H9 (cell line): ENCODE results near the gene GNG3. TPM values are rescaled to one million over a fixed set of nuclear protein-coding genes. Genes with fewer than 3 reads are reported as not detected.
"Not testable (repeated sequence)": the region's sequence is repeated elsewhere in the genome, so short reads cannot be mapped to it uniquely, and the experiment has no call there.

Source experiments
- DNase-seq: peaks from one replicate; pipeline ENCODE4 v3.0.0-alpha.2; 2017
- H2AFZ ChIP-seq: one replicate; pipeline ENCODE4 v1.6.1; 2013; ENCODE audit warnings: mild to moderate bottlenecking, low read length, control low read depth, moderate library complexity
- H2AK5ac ChIP-seq: 2 replicates; pipeline ENCODE4 v1.6.1; 2013; ENCODE audit warnings: low read length, control low read depth, mixed read lengths; ENCODE audit not compliant: insufficient read length
- H2BK120ac ChIP-seq: one replicate; pipeline ENCODE4 v1.6.1; 2013; ENCODE audit warnings: low read depth, mild to moderate bottlenecking, low read length, control low read depth, inconsistent platforms; ENCODE audit not compliant: poor library complexity, severe bottlenecking
- H2BK12ac ChIP-seq: 2 replicates; pipeline ENCODE4 v1.6.1; 2013; ENCODE audit warnings: low read length, control low read depth, mixed read lengths, low read depth; ENCODE audit not compliant: insufficient read length
- H2BK15ac ChIP-seq: 2 replicates; pipeline ENCODE4 v1.6.1; 2013; ENCODE audit warnings: low read depth, low read length, control low read depth
- H2BK20ac ChIP-seq: one replicate; pipeline ENCODE4 v1.6.1; 2013; ENCODE audit warnings: low read depth, mild to moderate bottlenecking, low read length, control low read depth, inconsistent platforms; ENCODE audit not compliant: poor library complexity, severe bottlenecking
- H2BK5ac ChIP-seq: 2 replicates; pipeline ENCODE4 v1.6.1; 2013; ENCODE audit warnings: low read length, control low read depth, mixed read lengths; ENCODE audit not compliant: insufficient read length
- H3K14ac ChIP-seq: 2 replicates; pipeline ENCODE4 v1.6.1; 2013; ENCODE audit warnings: low read length, control low read depth; ENCODE audit not compliant: insufficient read depth
- H3K18ac ChIP-seq: 2 replicates; pipeline ENCODE4 v1.6.1; 2013; ENCODE audit warnings: low read depth, mild to moderate bottlenecking, mixed read lengths, low read length, control low read depth; ENCODE audit not compliant: insufficient read length
- H3K23ac ChIP-seq: 2 replicates; pipeline ENCODE4 v1.6.1; 2013; ENCODE audit warnings: low read length, control low read depth, mixed read lengths, low read depth; ENCODE audit not compliant: insufficient read length
- H3K23me2 ChIP-seq: 2 replicates; pipeline ENCODE4 v1.6.1; 2013; ENCODE audit warnings: low read depth, mild to moderate bottlenecking, mixed read lengths, low read length, control low read depth; ENCODE audit not compliant: insufficient read length, poor library complexity, severe bottlenecking
- H3K27ac ChIP-seq: 2 replicates; pipeline ENCODE4 v1.5.1; 2013; ENCODE audit warnings: low read length, control low read depth, mixed read lengths, low read depth; ENCODE audit not compliant: insufficient read length
- H3K27me3 ChIP-seq: 2 replicates; pipeline ENCODE4 v1.6.1; 2013; ENCODE audit warnings: low read length, control low read depth, inconsistent platforms; ENCODE audit not compliant: insufficient read depth
- H3K4ac ChIP-seq: 2 replicates; pipeline ENCODE4 v1.6.1; 2013; ENCODE audit warnings: low read depth, mild to moderate bottlenecking, control low read depth, inconsistent platforms, low read length, moderate library complexity
- H3K4me1 ChIP-seq: 2 replicates; pipeline ENCODE4 v1.6.1; 2013; ENCODE audit warnings: low read length, control low read depth, inconsistent platforms; ENCODE audit not compliant: insufficient read depth
- H3K4me2 ChIP-seq: 2 replicates; pipeline ENCODE4 v1.6.1; 2013; ENCODE audit warnings: low read length, control low read depth, mixed read lengths; ENCODE audit not compliant: insufficient read length, insufficient read depth
- H3K56ac ChIP-seq: 2 replicates; pipeline ENCODE4 v1.6.1; 2013; ENCODE audit warnings: low read depth, mild to moderate bottlenecking, mixed read lengths, low read length, control low read depth; ENCODE audit not compliant: insufficient read length
- H3K79me1 ChIP-seq: 2 replicates; pipeline ENCODE4 v1.6.1; 2013; ENCODE audit warnings: low read depth, mild to moderate bottlenecking, moderate library complexity, low read length, control low read depth, inconsistent platforms; ENCODE audit not compliant: insufficient read depth, poor library complexity, severe bottlenecking
- H3K79me2 ChIP-seq: 2 replicates; pipeline ENCODE4 v1.6.1; 2013; ENCODE audit warnings: low read length, control low read depth, inconsistent platforms; ENCODE audit not compliant: insufficient read depth
- H3K9ac ChIP-seq: 2 replicates; pipeline ENCODE4 v1.6.1; 2013; ENCODE audit warnings: low read length, control low read depth, mixed read lengths; ENCODE audit not compliant: insufficient read length; ENCODE audit errors: extremely low read depth
- H3K9me3 ChIP-seq: one replicate; pipeline ENCODE4 v1.6.1; 2013; ENCODE audit warnings: low read depth, low read length, inconsistent platforms; ENCODE audit not compliant: control insufficient read depth
- H3T11ph ChIP-seq: one replicate; pipeline ENCODE4 v1.6.1; 2013; ENCODE audit warnings: mild to moderate bottlenecking, low read length, control low read depth, inconsistent platforms
- H4K20me1 ChIP-seq: one replicate; pipeline ENCODE4 v1.6.1; 2013; ENCODE audit not compliant: control insufficient read depth, insufficient read length, insufficient read depth
- H4K5ac ChIP-seq: 2 replicates; pipeline ENCODE4 v1.6.1; 2013; ENCODE audit warnings: low read depth, mild to moderate bottlenecking, mixed read lengths, low read length, control low read depth; ENCODE audit not compliant: insufficient read length
- H4K8ac ChIP-seq: replicated peaks from 2 replicates; pipeline ENCODE4 v1.6.1; 2013; ENCODE audit warnings: low read length, control low read depth, mixed read lengths, low read depth; ENCODE audit not compliant: insufficient read length
- H4K91ac ChIP-seq: 2 replicates; pipeline ENCODE4 v1.6.1; 2013; ENCODE audit warnings: low read depth, mild to moderate bottlenecking, moderate library complexity, mixed read lengths, low read length, control low read depth; ENCODE audit not compliant: insufficient read length
- H3K27ac Mint-ChIP-seq, 3 experiments: 2 replicates in 2 of 3; 3 replicates in 1 of 3; pipeline ENCODE4 v1.8.0; 2020 to 2021; ENCODE audit warnings: mixed read lengths in 3 of 3, mild to moderate bottlenecking in 1 of 3, moderate library complexity in 1 of 3
- H3K27me3 Mint-ChIP-seq: 2 replicates; pipeline ENCODE4 v1.8.0; 2021; ENCODE audit warnings: low read depth, mild to moderate bottlenecking, moderate library complexity, mixed read lengths
- H3K36me3 Mint-ChIP-seq, 3 experiments: 2 replicates in 2 of 3; 3 replicates in 1 of 3; pipeline ENCODE4 v1.8.0; 2020 to 2021; ENCODE audit warnings: low read depth in 3 of 3, mixed read lengths in 3 of 3; ENCODE audit not compliant: insufficient read depth in 1 of 3
- H3K4me1 Mint-ChIP-seq, 2 experiments: 2 replicates each; pipeline ENCODE4 v1.8.0; 2020; ENCODE audit warnings: mixed read lengths in 2 of 2
- H3K4me3 Mint-ChIP-seq, 2 experiments: 2 replicates in 1 of 2; 3 replicates in 1 of 2; pipeline ENCODE4 v1.8.0; 2020 to 2021; ENCODE audit warnings: mild to moderate bottlenecking in 2 of 2, mixed read lengths in 2 of 2, moderate library complexity in 1 of 2
- H3K9me3 Mint-ChIP-seq, 2 experiments: 2 replicates in 1 of 2; 3 replicates in 1 of 2; pipeline ENCODE4 v1.8.0; 2020; ENCODE audit warnings: mild to moderate bottlenecking in 2 of 2, mixed read lengths in 2 of 2, moderate library complexity in 1 of 2
- WGBS: extraction: QIAGEN DNeasy Blood & Tissue Kit; methylation state at CpG from one replicate; pipeline ENCODE4 v1.1.7; 2013; ENCODE audit warnings: missing lambda C conversion rate, low lambda C conversion rate, mixed read lengths; ENCODE audit not compliant: insufficient read length; ENCODE audit errors: extremely low coverage; 5-methylcytosine and 5-hydroxymethylcytosine counted together
- total RNA-seq: library from RNA; stranded (reverse); gene quantifications from 2 replicates; pipeline ENCODE4 v1.2.1, GENCODE V29; 2021
- TF ChIP-seq, protein P1 (sequence below): fragments of 200-600 bp; sonication (generic); conservative IDR thresholded peaks from 3 replicates; pipeline ENCODE4 v1.8.0; 2021; ENCODE audit warnings: antibody characterized with exemption, mild to moderate bottlenecking

Gene GNG3
- total RNA-seq, 1 experiment from 2014 or later = 3.2 TPM

DNA sequence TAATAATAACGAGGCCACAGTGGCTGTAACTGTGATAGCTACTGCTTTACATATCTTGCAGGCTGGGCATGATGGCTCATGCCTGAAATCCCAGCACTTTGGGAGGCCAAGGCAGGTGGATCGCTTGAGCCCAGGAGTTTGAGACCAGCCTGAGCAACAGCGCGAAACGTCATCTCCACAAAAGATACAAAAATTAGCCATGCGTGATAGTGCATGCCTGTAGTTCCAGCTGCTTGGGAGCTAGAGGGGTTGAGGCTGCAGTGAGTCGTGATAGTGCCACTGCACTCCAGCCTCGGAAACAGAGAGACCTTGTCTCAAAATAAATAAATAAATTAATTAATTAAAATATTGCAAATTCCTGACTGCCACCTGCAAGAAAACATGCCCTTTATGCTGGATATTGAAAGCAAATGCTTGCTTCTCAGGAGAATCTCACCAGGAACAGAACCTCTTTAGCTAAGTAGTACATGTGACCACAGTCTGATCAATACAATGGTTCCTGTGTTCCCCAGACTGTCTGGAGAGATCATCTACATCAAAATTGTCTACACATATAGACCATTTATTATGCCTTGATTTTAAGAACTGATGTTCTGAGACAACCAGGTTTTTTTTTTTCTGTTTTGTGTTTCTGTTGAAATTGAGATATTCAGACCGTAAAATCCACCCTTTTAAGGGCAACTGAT is 40.1 kb downstream of the GNG3 start:
- DNase-seq = no peak
- H2AFZ ChIP-seq = no peak overlapping the region
- H2BK120ac ChIP-seq = no peak overlapping the region
- no peak overlapping the region for H4K5ac ChIP-seq
- TF ChIP-seq, protein P1, sequence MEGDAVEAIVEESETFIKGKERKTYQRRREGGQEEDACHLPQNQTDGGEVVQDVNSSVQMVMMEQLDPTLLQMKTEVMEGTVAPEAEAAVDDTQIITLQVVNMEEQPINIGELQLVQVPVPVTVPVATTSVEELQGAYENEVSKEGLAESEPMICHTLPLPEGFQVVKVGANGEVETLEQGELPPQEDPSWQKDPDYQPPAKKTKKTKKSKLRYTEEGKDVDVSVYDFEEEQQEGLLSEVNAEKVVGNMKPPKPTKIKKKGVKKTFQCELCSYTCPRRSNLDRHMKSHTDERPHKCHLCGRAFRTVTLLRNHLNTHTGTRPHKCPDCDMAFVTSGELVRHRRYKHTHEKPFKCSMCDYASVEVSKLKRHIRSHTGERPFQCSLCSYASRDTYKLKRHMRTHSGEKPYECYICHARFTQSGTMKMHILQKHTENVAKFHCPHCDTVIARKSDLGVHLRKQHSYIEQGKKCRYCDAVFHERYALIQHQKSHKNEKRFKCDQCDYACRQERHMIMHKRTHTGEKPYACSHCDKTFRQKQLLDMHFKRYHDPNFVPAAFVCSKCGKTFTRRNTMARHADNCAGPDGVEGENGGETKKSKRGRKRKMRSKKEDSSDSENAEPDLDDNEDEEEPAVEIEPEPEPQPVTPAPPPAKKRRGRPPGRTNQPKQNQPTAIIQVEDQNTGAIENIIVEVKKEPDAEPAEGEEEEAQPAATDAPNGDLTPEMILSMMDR = no peak
- H3K9me3 Mint-ChIP-seq = no peaks in the 10 kb centered on the region
- H3K23me2 ChIP-seq = no peaks in the 10 kb centered on the region
- no peak overlapping the region for H2BK15ac ChIP-seq
- no peak overlapping the region for H2AK5ac ChIP-seq
- H3K79me1 ChIP-seq = peaks cover 6% of the 10 kb centered on the region
- no peaks in the 10 kb centered on the region for H3K9me3 ChIP-seq
- no peak overlapping the region for H2BK5ac ChIP-seq
- H3K56ac ChIP-seq = no peak overlapping the region
- H3K14ac ChIP-seq = no peak overlapping the region
- H4K91ac ChIP-seq = no peak overlapping the region
- WGBS = no CpG with 5 or more reads among the region's 9 CpGs
- peaks cover 21 to 32% (median 23%) of the 10 kb centered on the region in 3 experiments for H3K36me3 Mint-ChIP-seq
- H3T11ph ChIP-seq = no peak overlapping the region
- H3K27ac Mint-ChIP-seq = peak overlapping the region in 1 of 3 experiments; percentile 16; a peak in 1 of 7 replicates
- H2BK20ac ChIP-seq = no peak overlapping the region
- H3K23ac ChIP-seq = no peak overlapping the region
- no peaks in the 10 kb centered on the region for H4K20me1 ChIP-seq
- peaks cover 0 to 4% of the 10 kb centered on the region in 2 experiments; a peak in 1 of 4 replicates for H3K4me1 Mint-ChIP-seq
- H3K79me2 ChIP-seq = peaks cover 10% of the 10 kb centered on the region; the same call in 1 of the 2 replicates
- H3K27me3 Mint-ChIP-seq = no peaks in the 10 kb centered on the region
- H3K27me3 ChIP-seq = no peaks in the 10 kb centered on the region
- no peak overlapping the region for H3K18ac ChIP-seq
- H3K4me3 Mint-ChIP-seq = no peak overlapping the region
- no peak overlapping the region for H2BK12ac ChIP-seq
- no peak overlapping the region for H3K9ac ChIP-seq
- no peak overlapping the region for H4K8ac ChIP-seq
- no peak overlapping the region for H3K4ac ChIP-seq
- no peak overlapping the region for H3K27ac ChIP-seq
- no peak overlapping the region for H3K4me2 ChIP-seq
- no peaks in the 10 kb centered on the region for H3K4me1 ChIP-seq

GRCh38 chr11:62749931-62750330 is 42.5 kb downstream of the GNG3 start:
- H2BK120ac ChIP-seq, H2AK5ac ChIP-seq, H3K4ac ChIP-seq, H4K91ac ChIP-seq, H3K18ac ChIP-seq, H2BK20ac ChIP-seq, H3K14ac ChIP-seq, H3K9me3 Mint-ChIP-seq, H3K27ac ChIP-seq, H3K9ac ChIP-seq, H3K4me1 ChIP-seq, H4K5ac ChIP-seq, DNase-seq, H2AFZ ChIP-seq, H4K8ac ChIP-seq, H4K20me1 ChIP-seq, H3T11ph ChIP-seq, H3K56ac ChIP-seq, H3K9me3 ChIP-seq, H3K4me3 Mint-ChIP-seq, H2BK12ac ChIP-seq, H3K23ac ChIP-seq, H3K23me2 ChIP-seq, H2BK5ac ChIP-seq, H3K4me2 ChIP-seq, H3K27me3 Mint-ChIP-seq, H3K27me3 ChIP-seq, H2BK15ac ChIP-seq: not testable (repeated sequence)
- peaks cover 17% of the 10 kb centered on the region; the same call in 1 of the 2 replicates for H3K79me2 ChIP-seq
- 0 out of 7 replicates have a peak overlapping the region, but pooled peaks of 1 of the 3 experiments have one; percentile 36 for H3K27ac Mint-ChIP-seq
- H3K36me3 Mint-ChIP-seq = peaks cover 28 to 42% (median 33%) of the 10 kb centered on the region in 3 experiments
- peaks cover 4 to 10% of the 10 kb centered on the region in 2 experiments for H3K4me1 Mint-ChIP-seq
- H3K79me1 ChIP-seq = peaks cover 12% of the 10 kb centered on the region
- no CpG with 5 or more reads among the region's 5 CpGs for WGBS
